WERI-Rb-1 (cell line): ENCODE results near the gene CYB5R3.
A peak's percentile ranks its signal among the peaks of the same experiment; 100 is the strongest.

ENCODE experiments used
- DNase-seq: peaks from one replicate; pipeline ENCODE4 v3.0.0-alpha.2; 2020
- H3K27ac ChIP-seq: fragments of 250-450 bp; sonication (Bioruptor Pico); 2 replicates; pipeline ENCODE4 v1.5.1; 2020; ENCODE audit warnings: mild to moderate bottlenecking, moderate library complexity
- H3K27me3 ChIP-seq: fragments of 250-450 bp; sonication (Bioruptor Pico); 2 replicates; pipeline ENCODE4 v1.5.1; 2021; ENCODE audit warnings: mild to moderate bottlenecking, low read depth, moderate library complexity; ENCODE audit not compliant: insufficient read depth, severe bottlenecking
- H3K36me3 ChIP-seq: fragments of 250-450 bp; sonication (Bioruptor Pico); 2 replicates; pipeline ENCODE4 v1.5.1; 2020; ENCODE audit warnings: mild to moderate bottlenecking, moderate library complexity
- H3K4me3 ChIP-seq: 2 replicates; pipeline ENCODE4 v1.5.1; 2011; ENCODE audit warnings: low read depth, mild to moderate bottlenecking, control low read depth, low read length
- H3K9me3 ChIP-seq: fragments of 250-450 bp; sonication (Bioruptor Pico); 2 replicates; pipeline ENCODE4 v1.5.1; 2021; ENCODE audit warnings: mild to moderate bottlenecking, moderate library complexity; ENCODE audit not compliant: severe bottlenecking
- TF ChIP-seq, protein P1 (sequence below): IDR thresholded peaks from 2 replicates; pipeline ENCODE4 v1.5.1; 2011; ENCODE audit warnings: low read depth, mild to moderate bottlenecking, control low read depth, inconsistent platforms, low read length

Gene CYB5R3

DNA sequence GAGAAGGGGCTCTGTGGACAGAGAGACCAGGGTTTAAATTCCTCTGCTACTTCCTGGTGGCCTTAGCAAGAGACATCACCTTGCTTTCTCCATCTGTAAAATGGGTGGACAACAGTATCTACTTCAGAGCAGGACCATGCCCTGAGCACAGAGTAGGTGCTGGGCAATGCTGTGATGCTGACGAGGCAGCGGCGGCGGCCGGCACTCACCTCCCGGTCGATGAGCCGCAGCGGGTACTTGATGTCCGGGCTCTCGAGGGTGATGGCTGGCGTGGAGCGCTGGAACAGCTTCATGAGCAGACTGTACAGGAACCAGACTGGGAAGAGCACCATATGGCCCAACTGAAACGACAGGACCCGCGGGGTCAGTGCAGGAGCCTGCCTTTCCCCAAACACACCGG is 12.7 kb downstream of the CYB5R3 start:
- H3K9me3 ChIP-seq: no peaks in the 10 kb centered on the region
- no peak for DNase-seq
- TF ChIP-seq, protein P1, sequence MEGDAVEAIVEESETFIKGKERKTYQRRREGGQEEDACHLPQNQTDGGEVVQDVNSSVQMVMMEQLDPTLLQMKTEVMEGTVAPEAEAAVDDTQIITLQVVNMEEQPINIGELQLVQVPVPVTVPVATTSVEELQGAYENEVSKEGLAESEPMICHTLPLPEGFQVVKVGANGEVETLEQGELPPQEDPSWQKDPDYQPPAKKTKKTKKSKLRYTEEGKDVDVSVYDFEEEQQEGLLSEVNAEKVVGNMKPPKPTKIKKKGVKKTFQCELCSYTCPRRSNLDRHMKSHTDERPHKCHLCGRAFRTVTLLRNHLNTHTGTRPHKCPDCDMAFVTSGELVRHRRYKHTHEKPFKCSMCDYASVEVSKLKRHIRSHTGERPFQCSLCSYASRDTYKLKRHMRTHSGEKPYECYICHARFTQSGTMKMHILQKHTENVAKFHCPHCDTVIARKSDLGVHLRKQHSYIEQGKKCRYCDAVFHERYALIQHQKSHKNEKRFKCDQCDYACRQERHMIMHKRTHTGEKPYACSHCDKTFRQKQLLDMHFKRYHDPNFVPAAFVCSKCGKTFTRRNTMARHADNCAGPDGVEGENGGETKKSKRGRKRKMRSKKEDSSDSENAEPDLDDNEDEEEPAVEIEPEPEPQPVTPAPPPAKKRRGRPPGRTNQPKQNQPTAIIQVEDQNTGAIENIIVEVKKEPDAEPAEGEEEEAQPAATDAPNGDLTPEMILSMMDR: no peak
- peaks cover 41% of the 10 kb centered on the region for H3K36me3 ChIP-seq
- H3K27me3 ChIP-seq: no peaks in the 10 kb centered on the region
- no peak overlapping the region for H3K27ac ChIP-seq
- no peak overlapping the region for H3K4me3 ChIP-seq

DNA sequence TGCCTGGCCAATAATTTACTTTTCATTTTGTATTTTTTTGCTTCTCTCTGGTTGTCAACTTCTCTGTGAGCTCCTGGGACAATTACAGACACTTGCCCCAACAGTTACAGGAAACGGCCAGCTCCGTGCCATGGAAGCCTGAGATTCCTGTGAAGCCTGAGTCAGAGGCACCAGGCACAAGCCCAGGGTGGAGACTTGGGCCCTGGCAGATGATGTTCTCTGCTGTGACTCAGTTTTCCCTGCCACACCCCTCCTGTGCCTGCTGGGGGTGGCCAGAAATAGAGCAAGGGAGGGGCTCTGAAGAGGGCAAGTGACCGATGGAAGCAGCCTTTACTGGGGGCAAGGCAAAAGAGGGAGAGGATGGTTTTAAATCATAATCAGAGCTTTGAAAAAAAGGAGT is 13.7 kb downstream of the CYB5R3 start:
- no peaks in the 10 kb centered on the region for H3K9me3 ChIP-seq
- DNase-seq: no peak
- TF ChIP-seq, protein P1: no peak
- no peak overlapping the region for H3K4me3 ChIP-seq
- no peak overlapping the region for H3K27ac ChIP-seq
- no peaks in the 10 kb centered on the region for H3K27me3 ChIP-seq
- H3K36me3 ChIP-seq: peaks cover 49% of the 10 kb centered on the region

DNA sequence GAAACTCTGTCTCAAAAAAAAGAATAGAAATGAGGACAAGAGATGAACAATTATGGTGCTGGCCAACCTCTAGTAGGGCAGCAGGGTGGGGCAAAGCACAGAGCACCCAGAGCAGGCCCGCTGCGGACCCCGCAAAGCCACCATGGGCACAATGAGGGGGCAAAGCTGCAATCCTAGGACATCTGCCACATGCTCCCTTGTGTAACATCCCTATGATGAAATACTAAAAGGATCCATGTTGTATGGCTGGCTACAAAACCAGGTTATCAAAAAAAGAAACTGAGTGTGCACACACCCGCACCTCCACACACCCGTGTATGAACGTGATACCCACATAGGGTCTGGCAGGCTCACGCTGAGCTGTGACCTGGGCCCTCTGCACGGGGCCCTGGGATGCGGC is 16.2 kb downstream of the CYB5R3 start:
- Histone ChIP-seq H3K36me3 (peaks cover 71% of the 10 kb centered on the region), H3K27ac (no peak overlapping the region)
- no peak for DNase-seq

DNA sequence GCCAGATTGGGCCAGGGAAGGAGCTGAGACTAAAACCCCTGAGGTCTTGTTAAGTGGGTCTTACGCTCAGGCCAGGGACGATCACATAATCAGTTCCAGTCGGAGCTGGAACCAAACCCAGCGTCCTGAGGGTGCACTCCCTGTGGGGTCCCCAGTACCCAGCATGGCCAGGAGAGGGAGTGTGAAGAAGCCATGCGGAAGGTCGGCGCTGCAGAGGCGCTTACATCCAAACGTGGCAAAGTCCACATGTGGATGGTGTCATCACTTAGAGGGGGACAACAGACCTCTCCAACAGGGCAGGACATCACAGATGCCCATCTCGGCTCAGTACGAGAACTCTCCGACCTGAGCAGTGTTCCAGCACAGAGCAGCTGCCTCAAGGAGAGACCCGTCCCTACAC is 17.1 kb downstream of the CYB5R3 start:
- Histone ChIP-seq H3K27ac (no peak overlapping the region), H3K9me3 (no peaks in the 10 kb centered on the region), H3K27me3 (no peaks in the 10 kb centered on the region), H3K36me3 (peaks cover 75% of the 10 kb centered on the region), H3K4me3 (no peak overlapping the region)
- peak; percentile 35 for DNase-seq
- TF ChIP-seq, protein P1: peak; percentile 55

More for the DNA sequence above, 16.2 kb downstream of the CYB5R3 start:
- H3K4me3 ChIP-seq: no peak overlapping the region
- TF ChIP-seq, protein P1: no peak
- H3K27me3 ChIP-seq: no peaks in the 10 kb centered on the region
- no peaks in the 10 kb centered on the region for H3K9me3 ChIP-seq

GRCh38 chr22:42630901-42631602 is 18.1 kb downstream of the CYB5R3 start:
- Histone ChIP-seq H3K27me3 (no peaks in the 10 kb centered on the region), H3K27ac (no peak overlapping the region), H3K4me3 (no peak overlapping the region), H3K9me3 (no peaks in the 10 kb centered on the region), H3K36me3 (peaks cover 71% of the 10 kb centered on the region)
- no peak for DNase-seq
- TF ChIP-seq, protein P1: no peak

DNA sequence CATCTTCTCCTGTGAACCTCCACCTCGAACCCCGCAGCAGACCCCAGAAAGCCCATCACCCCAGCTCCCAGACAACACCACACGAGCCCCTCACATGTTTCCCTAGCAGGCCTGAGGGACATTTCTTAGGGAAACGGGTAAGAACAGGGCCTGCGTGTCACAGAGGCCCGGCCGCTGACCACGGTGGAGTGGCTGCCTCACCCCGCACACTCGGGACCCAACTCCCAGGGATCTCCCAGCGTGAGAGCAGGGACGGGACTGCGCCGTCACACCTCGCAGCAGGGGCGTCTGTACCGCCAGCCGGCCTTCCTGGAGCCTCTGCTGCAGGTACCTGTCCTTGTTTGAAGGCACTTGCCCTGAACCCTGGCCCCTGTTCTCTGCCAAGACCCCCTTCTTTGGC is 19.0 kb downstream of the CYB5R3 start:
- TF ChIP-seq, protein P1: no peak
- DNase-seq: no peak
- Histone ChIP-seq H3K36me3 (peaks cover 67% of the 10 kb centered on the region), H3K27ac (no peak overlapping the region), H3K9me3 (no peaks in the 10 kb centered on the region), H3K27me3 (no peaks in the 10 kb centered on the region), H3K4me3 (no peak overlapping the region)
